Astrocyte (in vitro differentiated cells and primary cell): ENCODE results near the gene SPOPL.

ENCODE experiments used
- CTCF ChIP-seq: IDR thresholded peaks from 2 replicates; pipeline ENCODE4 v1.5.1; 2011; ENCODE audit warnings: low read depth, mild to moderate bottlenecking, inconsistent platforms, low read length, moderate library complexity; ENCODE audit not compliant: insufficient read depth
- EZH2 ChIP-seq: IDR thresholded peaks from 2 replicates; pipeline ENCODE4 v1.6.1; 2012; ENCODE audit warnings: mild to moderate bottlenecking, low read length, inconsistent platforms; ENCODE audit not compliant: insufficient read depth

DNA sequence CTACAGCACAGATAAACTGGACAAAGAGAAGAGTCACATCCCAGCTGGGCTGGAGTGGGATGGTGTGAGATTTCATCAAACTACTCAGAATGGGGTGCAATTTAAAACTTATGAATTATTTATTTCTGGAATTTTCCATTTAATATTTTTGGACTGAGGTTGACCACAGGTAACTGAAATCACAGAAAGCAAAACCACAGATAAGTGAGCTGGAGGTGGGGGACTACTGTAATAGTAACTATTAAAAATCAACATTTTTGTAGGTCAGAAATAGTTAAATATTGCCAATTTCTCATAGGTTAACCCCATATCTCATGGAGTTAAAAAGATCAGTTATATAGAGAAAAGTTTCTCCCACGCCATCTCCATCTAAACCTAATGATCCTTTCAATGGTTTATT lies 88.1 kb downstream of the SPOPL start:
- TF ChIP-seq CTCF, result no peak
- no peak for TF ChIP-seq EZH2
